Right renal cortex interstitium (tissue), 3 donors: Measurements from ENCODE around the gene DOLPP1. TPM values are rescaled to one million over a fixed set of nuclear protein-coding genes. Genes with fewer than 3 reads are reported as not detected.

ENCODE experiments used
- DNase-seq, 3 donors: peaks; one replicate each; pipeline ENCODE4 v3.0.0-alpha.2; 2013; ENCODE audit warnings: low read depth in 3 of 3, low spot score in 2 of 3
- polyA plus RNA-seq, 3 donors: library from polyadenylated mRNA; unstranded; fragments of 120-200 nt; gene quantifications; one replicate each; pipeline ENCODE4 v1.2.1, GENCODE V29; 2013; ENCODE audit not compliant: insufficient read length in 3 of 3

Gene DOLPP1
- polyA plus RNA-seq, 3 donors, result 20.2 to 21.7 (median 20.4) TPM

DNA sequence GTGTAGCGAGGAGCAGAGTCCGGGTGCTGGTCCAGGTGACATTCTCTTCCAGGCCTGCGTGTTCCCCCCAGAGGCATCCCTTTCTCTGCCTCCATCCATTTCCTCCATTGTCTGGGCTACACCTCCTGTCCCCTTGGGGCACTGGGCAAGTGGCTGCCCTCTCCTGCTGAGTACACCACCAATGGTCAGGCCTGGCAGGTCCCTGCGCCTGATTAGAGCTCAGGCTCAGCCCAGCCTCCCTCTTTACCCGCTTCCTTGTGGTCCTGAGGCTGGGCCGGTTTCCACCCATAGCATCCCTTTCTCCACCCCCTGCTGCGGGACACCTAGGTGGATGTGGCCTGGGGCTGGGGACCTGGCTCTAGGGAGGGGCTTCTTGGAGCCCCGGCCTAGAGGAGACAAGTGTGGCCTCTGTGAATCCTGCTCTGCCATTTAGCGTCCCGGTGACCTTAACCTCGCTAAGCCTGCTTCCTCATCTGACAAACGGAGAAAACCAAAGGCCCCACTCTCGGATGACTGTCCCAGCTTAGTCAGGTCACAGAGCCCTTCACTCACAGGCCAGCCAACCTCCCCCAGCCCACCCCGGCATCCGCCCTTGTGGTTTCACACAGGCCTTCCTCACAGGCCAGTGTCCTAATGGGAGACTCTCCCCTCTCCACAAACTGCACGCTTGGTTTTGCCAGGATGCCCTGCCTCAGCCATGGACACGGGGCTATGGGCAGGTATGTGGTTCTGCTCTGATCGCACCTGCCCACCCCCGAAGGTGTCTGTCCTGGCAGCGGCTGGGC is 12.9 kb downstream of the DOLPP1 start:
- no peak for DNase-seq

DNA sequence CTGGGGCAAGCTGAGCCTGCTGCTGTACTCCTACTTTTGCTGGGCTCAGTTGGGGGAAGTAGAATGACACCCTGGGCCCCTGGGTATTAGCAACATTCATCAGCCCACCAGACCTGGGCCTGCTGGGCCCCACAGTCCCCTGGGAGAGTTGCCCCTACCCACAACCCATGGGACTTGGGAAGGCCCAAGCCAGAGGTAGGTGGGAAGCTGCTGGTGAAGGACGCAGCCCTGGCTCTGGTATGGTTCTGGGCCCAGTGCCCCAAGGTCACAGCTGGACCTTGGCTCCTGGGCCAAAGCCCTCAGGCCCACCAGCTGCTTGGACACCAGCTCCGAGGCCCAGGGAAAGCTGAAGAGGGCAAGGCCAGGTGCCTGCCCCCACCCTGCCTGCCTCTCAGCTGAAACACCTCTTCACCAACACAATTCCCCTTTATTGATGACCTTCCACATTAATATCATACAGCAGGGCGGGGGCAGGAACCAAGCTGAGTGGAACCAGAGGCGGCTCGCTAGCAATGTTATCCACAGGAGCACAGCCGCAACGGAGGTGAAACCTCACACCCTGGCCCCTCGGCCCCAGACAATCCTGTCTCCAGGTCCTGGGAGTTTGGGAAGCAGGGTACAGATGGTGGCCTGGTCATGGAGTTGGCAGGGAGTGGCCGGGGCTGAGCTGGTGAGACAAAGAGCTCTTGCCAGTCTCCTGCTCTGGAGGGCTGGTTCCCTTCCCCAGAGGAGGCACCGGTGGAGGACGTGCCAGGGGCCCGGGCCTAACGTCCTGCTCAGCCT is 13.7 kb downstream of the DOLPP1 start:
- DNase-seq, result no peak

DNA sequence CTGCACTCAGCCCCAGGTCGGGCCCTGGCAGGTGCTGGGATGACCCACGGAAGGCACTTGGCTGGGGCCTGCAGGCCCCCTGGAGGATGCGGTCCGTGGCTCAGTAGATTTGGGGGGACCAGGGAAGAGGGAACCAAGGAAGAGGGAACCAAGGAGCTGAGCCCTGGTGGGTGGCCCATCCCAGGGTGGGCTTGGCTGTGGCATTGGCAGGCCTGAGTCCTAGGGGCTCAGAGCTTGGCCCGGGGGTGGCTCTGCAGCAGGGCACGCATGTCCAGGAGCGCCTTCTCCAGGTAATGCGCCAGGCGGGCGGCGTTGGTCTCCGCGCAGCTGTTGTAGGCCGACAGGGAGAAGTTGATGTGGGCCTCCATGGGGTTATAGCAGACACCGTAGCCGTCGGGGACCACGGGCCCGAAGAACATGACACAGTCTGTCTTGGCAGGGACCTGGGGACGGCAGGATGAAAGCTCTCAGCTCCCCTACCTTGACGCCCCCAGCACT is 14.3 kb downstream of the DOLPP1 start:
- DNase-seq, result no peak

DNA sequence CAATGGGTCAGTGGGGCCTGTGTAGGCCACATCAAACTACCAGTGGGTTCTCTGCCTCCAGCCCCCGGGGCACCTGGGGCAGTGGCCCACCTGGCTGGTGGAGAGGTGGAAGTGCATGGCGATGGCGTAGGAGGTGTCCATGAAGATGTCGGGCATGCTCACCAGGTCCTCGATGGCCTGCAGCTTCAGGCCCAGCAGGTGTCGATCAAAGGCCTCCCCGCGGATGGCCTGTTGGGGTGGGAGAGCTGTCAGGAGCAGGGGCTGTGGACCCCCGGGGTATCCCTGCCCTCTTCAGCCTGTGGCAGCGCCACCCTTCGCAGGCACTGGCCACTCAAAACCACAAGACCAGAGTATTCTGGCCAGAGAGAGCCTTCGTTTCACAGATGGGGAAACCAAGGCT is 15.0 kb downstream of the DOLPP1 start:
- no peak for DNase-seq

DNA sequence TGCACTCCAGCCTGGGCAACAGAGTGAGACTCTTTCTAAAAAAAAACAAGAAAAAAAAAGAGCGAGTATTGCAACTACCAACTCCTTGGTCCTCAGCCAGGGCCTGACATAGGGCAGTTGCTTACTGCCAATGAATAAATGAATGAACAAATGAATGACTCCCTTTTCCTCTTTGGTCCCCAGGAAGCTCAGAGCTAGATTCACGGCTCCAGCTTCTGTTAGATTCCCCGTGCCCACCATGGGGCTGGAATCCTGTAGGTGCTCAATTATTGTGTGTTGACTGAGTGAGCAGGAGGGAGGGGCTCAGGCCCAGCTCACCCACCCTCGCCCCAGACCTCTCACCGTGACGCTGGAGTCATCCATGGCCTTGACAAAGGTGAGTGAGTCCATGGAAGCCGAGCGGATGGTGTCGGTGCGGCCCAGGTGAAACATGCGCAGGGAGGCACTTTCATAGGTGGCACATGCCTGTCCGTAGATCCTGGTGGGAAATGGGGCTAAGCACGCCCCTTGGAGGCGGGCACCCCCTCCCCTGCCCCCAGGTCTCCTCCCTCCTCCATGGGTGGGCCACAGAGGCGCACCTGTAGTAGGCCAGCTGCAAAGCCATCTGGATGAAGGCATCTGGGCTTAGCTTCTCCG is 16.9 kb downstream of the DOLPP1 start:
- DNase-seq, result no peak

DNA sequence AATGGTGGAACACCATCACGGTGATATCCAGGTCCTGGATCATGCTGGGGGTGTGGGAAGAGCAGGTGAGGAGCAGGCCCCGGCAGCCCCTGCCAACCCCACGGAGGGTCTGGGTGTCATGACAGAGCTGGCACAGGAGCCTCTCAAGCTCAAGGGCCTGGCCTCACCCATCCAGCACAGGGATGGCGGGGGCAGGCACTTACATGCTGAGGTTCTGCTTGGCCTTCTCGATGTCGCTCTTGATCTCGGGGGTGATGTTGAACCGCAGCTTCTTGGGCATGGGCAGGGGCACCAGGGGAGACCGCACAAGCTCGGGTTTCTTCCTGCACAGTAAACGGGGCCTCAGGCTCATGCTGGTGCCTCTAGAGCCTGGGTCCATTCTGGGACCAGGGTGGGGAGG is 17.4 kb downstream of the DOLPP1 start:
- DNase-seq, result no peak

DNA sequence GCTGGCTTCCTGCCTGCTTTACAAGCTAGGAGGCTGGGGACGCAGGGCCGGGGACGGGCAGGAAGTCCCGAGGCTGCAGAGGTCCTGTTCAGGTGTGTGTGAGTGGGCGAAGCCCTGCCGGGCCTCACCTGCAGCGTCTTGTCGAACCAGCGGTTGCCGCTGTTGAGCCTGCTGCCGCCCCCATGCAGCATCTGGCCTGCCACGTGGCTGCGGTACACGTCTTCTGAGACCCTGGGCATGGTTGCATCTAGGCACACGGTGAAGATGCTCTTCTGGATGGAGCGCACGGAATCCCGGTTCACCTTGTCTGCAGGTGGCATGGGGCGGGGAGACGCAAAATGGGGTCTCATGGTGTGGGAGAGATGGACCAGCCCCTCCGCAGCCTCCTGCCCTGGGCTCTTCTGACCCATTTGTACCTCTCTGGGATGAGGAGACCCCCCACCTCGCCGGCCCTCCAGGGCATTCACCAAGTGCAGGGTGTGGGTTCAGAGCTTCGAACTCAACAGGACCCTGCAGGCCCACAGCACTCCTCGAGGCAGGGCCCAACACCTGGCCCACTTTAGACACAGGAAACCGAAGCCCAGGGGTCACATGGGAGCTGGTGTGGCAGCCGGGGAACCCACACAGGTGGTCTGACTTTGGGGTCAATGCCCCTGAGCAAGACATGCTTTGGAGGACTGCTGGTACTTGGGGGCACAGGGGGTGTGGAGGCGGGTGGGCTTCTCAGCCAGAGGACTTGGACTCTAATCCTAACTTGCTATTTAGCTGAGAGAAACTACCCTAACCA is 19.7 kb downstream of the DOLPP1 start:
- DNase-seq, result no peak

DNA sequence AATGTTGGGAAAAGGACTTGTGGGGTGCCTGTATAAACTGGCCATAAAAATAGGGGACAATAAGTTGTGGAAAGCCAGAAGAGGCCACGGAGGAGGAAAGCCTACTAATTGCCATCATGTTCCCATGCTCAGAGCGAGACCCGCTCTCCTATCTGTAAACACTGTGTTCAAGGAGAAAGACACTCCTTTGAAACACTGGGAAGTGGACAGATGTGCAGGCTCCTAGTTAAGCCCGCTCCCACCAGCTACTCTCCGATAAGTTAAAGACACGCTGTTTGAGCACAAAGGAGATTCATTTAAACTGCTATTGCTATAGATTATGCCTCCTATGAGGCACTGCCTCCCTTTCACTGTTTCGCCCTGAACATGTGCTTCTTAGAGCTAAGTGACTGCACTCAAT is 20.4 kb downstream of the DOLPP1 start:
- DNase-seq, result no peak

DNA sequence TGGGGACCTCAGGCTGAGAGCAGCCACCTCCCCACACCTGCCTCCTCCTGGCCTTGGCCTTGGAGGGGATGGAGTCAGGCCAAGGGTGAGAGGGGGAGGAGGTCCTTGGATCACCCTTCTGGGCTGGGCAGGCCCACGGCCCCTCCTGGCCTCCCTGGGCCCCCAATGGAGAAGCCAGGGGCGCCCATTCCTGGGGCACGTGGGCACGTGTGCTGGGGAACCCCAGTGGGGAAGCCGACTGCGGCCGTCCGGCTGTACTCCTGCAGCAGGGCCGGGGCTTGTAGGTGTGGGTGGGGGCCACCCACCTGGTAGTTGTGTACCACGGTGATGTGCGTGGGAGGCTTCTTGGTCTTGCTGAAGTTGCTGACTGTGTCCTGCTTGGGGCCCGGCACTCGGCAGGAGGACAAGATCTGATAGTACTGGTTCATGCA is 21.2 kb downstream of the DOLPP1 start:
- DNase-seq, result no peak

DNA sequence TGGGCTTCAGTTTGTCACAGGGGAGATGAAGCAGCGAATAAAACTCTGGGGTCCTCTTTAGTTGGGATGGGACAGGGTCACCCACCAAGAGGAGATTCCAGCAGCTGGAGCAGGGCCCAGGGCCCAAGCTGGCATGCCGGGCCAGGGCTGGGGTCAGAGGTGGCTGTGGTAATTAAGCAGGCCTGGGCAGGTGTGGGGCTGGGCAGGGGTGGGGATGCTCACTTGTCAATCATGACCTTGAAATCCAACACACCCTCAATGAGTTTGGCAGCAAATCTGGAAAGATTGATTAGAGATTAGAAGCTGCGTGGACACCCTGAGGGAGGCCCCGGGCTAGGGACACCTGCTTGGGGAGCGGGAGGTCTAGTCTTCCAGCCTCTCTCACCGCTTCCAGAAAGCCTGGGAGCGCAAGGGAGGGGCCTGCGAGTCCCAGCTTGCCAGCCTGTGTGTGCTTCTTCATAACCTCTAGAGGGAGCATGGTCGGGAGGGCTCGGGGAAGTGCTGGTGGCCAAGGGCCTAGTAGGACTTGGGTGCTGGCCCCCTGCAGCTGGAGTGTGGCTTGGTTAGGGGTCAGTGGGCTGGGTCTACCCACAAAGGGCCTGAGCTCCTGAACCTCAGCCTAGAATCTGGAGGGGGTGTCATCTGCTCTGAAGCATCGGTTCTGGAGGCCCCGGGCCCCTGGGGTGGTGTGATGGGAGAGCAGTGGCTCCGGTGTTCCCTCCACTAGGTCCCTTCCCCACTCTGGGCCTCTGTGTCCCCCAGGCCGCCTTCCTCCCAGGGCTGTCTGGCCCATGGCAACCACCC is 22.1 kb downstream of the DOLPP1 start:
- DNase-seq, result no peak

DNA sequence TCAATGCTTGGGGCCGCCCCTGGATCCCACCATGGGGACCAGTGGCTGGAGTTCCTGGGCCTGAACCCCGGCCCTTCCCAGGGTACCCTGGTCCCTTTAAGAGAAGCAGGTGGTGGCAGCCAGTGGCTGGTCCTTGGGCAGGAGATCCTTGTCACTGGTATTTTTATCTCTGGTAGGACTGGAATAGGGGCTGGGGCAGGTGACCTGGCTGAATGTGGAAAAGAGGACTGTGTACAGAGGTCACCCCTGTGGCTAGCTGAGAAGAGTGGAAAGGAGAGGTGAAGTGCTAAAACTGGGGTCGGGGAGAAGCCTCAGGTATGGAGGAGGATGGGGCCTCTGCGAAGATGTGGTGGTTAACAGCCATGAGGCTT is 22.7 kb downstream of the DOLPP1 start:
- no peak for DNase-seq

DNA sequence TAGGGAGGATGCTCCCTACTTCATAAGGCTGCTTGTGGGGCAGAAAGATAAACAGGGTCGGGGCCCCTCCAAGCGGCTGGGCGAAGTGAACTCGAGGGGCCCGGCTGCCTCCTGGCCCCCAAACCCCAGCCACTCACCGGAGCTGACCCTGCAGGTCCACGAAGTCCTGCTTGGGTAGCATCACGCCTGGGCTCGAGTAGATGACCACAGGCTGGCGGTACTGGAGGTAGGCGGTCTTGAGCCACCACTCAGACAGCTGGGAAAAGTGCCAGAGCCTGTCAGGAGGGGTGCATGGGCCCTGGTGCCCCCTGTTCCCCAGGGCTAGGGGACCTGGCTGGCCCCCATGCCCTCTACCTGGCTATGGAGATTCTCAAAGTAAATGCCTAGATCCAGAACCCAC is 23.1 kb downstream of the DOLPP1 start:
- DNase-seq, result no peak

DNA sequence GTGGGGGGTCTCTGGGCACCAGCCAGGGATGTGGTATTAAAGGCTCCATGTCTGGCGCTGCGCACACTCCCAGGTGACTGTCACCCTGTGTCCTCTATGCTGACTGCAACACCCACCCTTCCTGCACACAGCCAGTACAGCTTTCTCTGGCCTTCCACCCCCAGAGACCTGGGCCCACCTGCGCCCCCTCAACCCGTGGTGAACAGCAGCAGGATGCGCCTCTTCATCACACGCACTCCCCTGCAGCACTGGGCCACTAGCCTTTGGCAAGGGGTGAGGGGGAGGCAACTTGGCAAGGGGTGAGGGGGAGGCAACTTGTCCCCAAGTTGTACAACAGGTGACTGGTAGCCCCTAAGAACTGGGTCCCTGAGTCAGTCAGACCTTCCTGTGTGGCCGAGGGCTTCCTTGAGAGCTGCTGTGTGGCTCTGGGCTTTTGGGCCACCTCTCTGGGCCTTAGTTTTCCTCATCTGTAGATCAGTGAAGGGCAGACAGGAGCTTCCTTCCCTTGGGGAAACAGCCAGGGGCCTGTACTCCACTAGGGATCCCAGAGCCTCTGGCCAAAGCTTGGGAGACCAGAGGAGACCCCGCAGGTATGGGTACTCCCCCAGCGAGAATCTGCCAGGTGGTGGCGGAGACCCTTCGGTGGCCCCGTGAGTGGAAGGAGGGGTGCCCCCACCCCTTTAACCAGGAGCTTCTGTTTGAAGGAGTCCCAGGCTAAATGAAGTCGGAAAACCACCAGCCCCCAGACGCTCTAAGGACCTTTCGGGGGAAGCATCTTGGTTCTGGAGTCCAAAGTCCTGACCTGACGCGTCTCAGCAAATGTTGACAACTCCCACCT is 25.2 kb downstream of the DOLPP1 start:
- no peak for DNase-seq

DNA sequence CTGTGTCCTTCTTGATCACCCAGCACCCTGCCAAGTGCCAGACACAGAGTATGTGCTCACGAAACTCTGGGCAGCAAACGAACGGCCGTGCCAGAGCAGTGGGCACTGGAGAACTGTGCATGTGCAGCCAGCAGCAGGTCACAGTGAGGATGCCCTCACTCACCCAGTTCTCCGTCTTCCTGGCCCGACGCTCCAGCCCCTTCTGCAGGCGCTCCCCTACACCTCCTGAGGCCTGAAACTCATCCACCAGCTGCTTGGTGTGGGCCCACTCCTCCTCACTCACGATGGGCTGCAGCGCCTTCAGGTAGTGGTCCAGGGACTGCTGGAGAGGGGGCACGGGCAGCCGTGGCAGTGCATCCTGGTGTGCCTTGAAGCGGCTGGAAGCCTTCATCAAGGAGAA is 26.7 kb downstream of the DOLPP1 start:
- DNase-seq, result no peak

DNA sequence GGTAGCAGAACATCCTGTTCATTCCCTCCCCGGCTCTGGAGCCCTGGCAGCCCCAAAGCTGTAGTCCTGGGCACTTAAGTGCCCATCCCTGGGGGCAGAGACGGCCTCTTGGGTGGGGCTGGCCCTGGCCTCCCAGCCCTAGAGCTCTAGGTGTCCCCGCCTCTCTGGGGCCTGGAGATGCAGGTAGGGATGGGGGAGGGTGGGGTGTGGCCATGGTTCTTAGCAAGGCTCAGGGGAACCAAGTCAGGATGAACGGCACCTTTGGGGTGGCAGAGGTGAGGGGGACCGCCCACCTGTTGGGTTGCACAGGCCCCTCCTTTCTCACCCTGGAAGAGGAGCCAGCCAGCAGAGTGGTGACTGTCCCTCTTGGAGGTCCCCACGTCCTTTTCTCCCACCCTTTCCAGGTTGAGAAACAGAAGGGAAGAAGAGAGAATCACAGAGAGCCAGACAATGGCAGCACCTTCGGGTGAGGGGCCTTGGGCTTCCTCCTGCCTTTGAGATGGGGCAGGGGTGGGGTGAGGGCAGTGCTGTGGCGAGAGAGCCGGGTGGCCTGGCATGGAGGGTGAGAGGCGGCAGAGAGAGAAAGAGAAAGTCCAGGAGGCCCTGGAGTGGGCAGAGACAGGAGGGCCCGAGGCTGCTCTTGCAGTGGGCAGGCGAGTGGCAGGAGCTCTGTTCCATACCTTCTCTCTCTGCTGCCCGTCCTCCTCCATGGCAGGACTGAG is 27.3 kb downstream of the DOLPP1 start:
- DNase-seq, result no peak

DNA sequence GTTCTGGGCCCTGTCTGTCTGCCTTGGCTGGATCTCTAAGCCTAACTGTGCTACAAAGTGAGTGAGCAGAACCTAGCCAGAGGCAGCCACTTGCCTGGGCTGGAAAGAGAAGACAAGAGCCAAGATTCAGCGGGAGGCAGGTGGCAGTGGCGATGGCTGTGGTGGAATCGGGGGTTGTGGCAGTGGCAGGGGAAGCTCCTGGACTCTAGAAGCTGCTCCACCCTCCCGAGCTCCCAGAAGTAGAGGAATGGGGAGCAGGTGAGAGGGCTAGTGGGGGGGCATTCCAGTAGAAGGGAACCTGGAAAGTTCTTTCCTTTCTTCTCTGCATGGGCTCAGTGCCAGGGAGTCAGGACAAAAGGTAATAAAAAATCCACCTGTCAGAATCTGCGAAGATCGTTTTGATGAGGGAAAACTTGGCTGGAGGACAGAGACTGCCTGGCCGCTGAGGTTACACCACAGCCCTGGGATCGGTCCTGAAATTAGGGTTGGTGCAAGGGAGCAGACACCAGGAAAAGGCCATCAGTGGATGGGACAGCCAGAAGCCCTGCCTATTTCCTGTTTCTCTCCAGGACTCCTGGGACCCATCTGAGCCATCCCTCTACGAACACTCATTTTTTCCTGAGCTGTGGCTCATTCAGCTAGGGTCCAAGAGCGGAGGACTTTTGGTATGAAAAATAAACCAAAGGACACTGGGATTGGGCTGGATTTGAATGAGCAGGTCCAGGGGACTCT is 28.1 kb downstream of the DOLPP1 start:
- DNase-seq, result no peak

DNA sequence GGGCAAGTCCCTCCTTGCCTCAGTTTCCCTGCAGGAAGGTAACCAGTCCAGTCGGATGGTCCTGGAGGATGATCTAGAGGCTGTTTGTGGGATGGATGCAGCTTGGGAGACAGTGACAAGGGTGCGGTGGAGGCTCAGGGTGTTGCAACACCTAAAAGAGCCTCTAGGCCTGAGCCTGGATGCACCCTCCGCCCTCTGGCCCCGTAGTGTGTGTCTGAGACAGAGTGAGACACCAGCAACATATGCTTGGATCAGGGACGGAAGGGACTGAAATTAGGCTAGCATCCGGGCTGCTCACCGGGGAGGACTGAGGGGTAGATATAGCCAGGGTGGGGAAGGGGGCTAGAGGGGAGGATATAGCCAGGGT is 28.6 kb downstream of the DOLPP1 start:
- no peak for DNase-seq
